CD14-positive monocyte (primary cell): ENCODE measurements around the gene MAB21L3. TPM values are rescaled to one million over a fixed set of nuclear protein-coding genes. Genes with fewer than 3 reads are reported as not detected.

Source experiments
- DNase-seq, 3 donors: peaks; one replicate each; pipeline ENCODE4 v3.0.0-alpha.2; 2011 to 2022
- H2AFZ ChIP-seq: 2 replicates; pipeline ENCODE4 v1.6.0; 2012; ENCODE audit warnings: mild to moderate bottlenecking, low read depth, low read length, inconsistent platforms; ENCODE audit not compliant: insufficient read depth, poor library complexity, severe bottlenecking
- H3K27ac ChIP-seq, 2 donors: 1 replicate in 1 of 2; 2 replicates in 1 of 2; pipeline ENCODE4 v1.5.1; 2012 to 2013; ENCODE audit warnings: low read length in 2 of 2, control low read depth in 1 of 2, inconsistent platforms in 1 of 2, low read depth in 1 of 2, mild to moderate bottlenecking in 1 of 2
- H3K27me3 ChIP-seq, 2 donors: one replicate each; pipeline versions ENCODE4 v1.6.0 to v1.6.1; 2011 to 2013; ENCODE audit warnings: low read length in 2 of 2; ENCODE audit not compliant: control insufficient read depth in 2 of 2, insufficient read depth in 2 of 2
- H3K36me3 ChIP-seq, 2 donors: replicated peaks in 1 of 2; 1 replicate in 1 of 2; 2 replicates in 1 of 2; pipeline versions ENCODE4 v1.5.1 to v1.6.1; 2012 to 2013; ENCODE audit warnings: low read length in 2 of 2, control low read depth in 1 of 2, inconsistent platforms in 1 of 2, mild to moderate bottlenecking in 1 of 2; ENCODE audit not compliant: insufficient read depth in 2 of 2, control insufficient read depth in 1 of 2
- H3K4me1 ChIP-seq, 2 donors: 1 replicate in 1 of 2; 2 replicates in 1 of 2; pipeline versions ENCODE4 v1.5.1 to v1.6.1; 2012 to 2013; ENCODE audit warnings: low read length in 2 of 2, control low read depth in 1 of 2, inconsistent platforms in 1 of 2, mild to moderate bottlenecking in 1 of 2, moderate library complexity in 1 of 2; ENCODE audit not compliant: insufficient read depth in 2 of 2, control insufficient read depth in 1 of 2
- H3K4me2 ChIP-seq: replicated peaks from 2 replicates; pipeline ENCODE3; 2012; ENCODE audit warnings: low read length, moderate library complexity, mild to moderate bottlenecking; ENCODE audit not compliant: poor library complexity, severe bottlenecking; ENCODE audit errors: extremely low read depth
- H3K4me3 ChIP-seq, 3 experiments: fragments of 200-600 bp in 1 of 3; sonication (generic) in 1 of 3; replicated peaks in 1 of 3; 1 replicate in 2 of 3; 2 replicates in 1 of 3; pipeline ENCODE4 v1.5.1; 2011 to 2013; ENCODE audit warnings: low read length in 3 of 3, mild to moderate bottlenecking in 3 of 3, control low read depth in 2 of 3, low read depth in 2 of 3, inconsistent platforms in 1 of 3, moderate library complexity in 1 of 3
- H3K79me2 ChIP-seq: 2 replicates; pipeline ENCODE4 v1.6.0; 2012; ENCODE audit warnings: mild to moderate bottlenecking, control low read depth, inconsistent platforms, low read length, moderate library complexity; ENCODE audit not compliant: insufficient read depth
- H3K9ac ChIP-seq: 2 replicates; pipeline ENCODE4 v1.6.0; 2017; ENCODE audit warnings: low read length, mild to moderate bottlenecking; ENCODE audit not compliant: insufficient read depth, poor library complexity, severe bottlenecking
- H3K9me3 ChIP-seq, 2 donors: replicated peaks in 1 of 2; 1 replicate in 1 of 2; 2 replicates in 1 of 2; pipeline versions ENCODE4 v1.5.1 to v1.6.1; 2012 to 2013; ENCODE audit warnings: low read length in 2 of 2, control low read depth in 1 of 2; ENCODE audit not compliant: control insufficient read depth in 1 of 2, insufficient read depth in 1 of 2
- H4K20me1 ChIP-seq: 2 replicates; pipeline ENCODE4 v1.6.0; 2012; ENCODE audit warnings: mild to moderate bottlenecking, low read length, control low read depth, moderate library complexity; ENCODE audit not compliant: insufficient read depth
- H3K27ac Mint-ChIP-seq, 7 donors: one replicate each; pipeline ENCODE4 v1.8.0; 2020; ENCODE audit warnings: mild to moderate bottlenecking in 7 of 7, mixed read lengths in 7 of 7, moderate library complexity in 6 of 7, inconsistent platforms in 2 of 7
- H3K27me3 Mint-ChIP-seq, 3 donors: one replicate each; pipeline ENCODE4 v1.8.0; 2021 to 2022; ENCODE audit warnings: low read depth in 3 of 3, mild to moderate bottlenecking in 3 of 3, mixed read lengths in 3 of 3, moderate library complexity in 3 of 3, inconsistent platforms in 1 of 3
- H3K36me3 Mint-ChIP-seq, 2 donors: one replicate each; pipeline ENCODE4 v1.8.0; 2020; ENCODE audit warnings: mixed read lengths in 2 of 2, inconsistent platforms in 1 of 2, mild to moderate bottlenecking in 1 of 2
- H3K4me1 Mint-ChIP-seq: one replicate; pipeline ENCODE4 v1.8.0; 2020; ENCODE audit warnings: mild to moderate bottlenecking, mixed read lengths
- H3K4me3 Mint-ChIP-seq, 2 donors: one replicate each; pipeline ENCODE4 v1.8.0; 2020; ENCODE audit warnings: mild to moderate bottlenecking in 2 of 2, mixed read lengths in 2 of 2, moderate library complexity in 1 of 2
- H3K9me3 Mint-ChIP-seq, 7 donors: one replicate each; pipeline ENCODE4 v1.8.0; 2020 to 2022; ENCODE audit warnings: mixed read lengths in 7 of 7, mild to moderate bottlenecking in 6 of 7, moderate library complexity in 6 of 7, inconsistent platforms in 2 of 7
- CTCF ChIP-seq: fragments of 200-600 bp; IDR thresholded peaks from one replicate; pipeline ENCODE4 v1.8.0; 2022; ENCODE audit warnings: antibody characterized with exemption, mild to moderate bottlenecking
- WGBS: methylation state at CpG from one replicate; pipeline ENCODE4 v1.1.5; 2013; ENCODE audit warnings: missing lambda C conversion rate; ENCODE audit not compliant: insufficient coverage; 5-methylcytosine and 5-hydroxymethylcytosine counted together
- intact Hi-C, 2 donors: fragments of 100-400 bp; cut with micrococcal nuclease; formaldehyde crosslinking; loops; one replicate each; pipeline versions ENCODE4 v1.15.0 to v1.15.1; 2023
- polyA plus RNA-seq, 3 donors: library from polyadenylated mRNA; depleted of rRNA in 1 of 3; unstranded in 2 of 3; stranded (reverse) in 1 of 3; fragments of 300-500 nt in 2 of 3; fragments of >200 nt in 1 of 3; fragmentation: Illumina TruSeq in 2 of 3; gene quantifications; 1 replicate in 2 of 3; 2 replicates in 1 of 3; pipeline ENCODE4 v1.2.3, GENCODE V29; 2012 to 2021

MAB21L3 gene
- polyA plus RNA-seq, 3 donors, result 0.44 TPM; not detected in 2

GRCh38 chr1:116089870-116090269 is 21.3 kb upstream of the MAB21L3 start:
- Histone ChIP-seq H3K27ac (no peak overlapping the region), H3K79me2 (no peaks in the 10 kb centered on the region), H4K20me1 (no peaks in the 10 kb centered on the region), H3K9me3 (peaks cover 4 to 19% of the 10 kb centered on the region in 2 donors), H3K36me3 (peaks cover 42 to 77% of the 10 kb centered on the region in 2 donors), H3K4me2 (no peak overlapping the region), H3K4me3 (no peak overlapping the region), H3K9ac (no peak overlapping the region), H2AFZ (no peak overlapping the region), H3K27me3 (no peaks in the 10 kb centered on the region), H3K4me1 (no peaks in the 10 kb centered on the region)
- H3K27ac Mint-ChIP-seq, result no peak overlapping the region
- H3K36me3 Mint-ChIP-seq, result peaks cover 71 to 89% of the 10 kb centered on the region in 2 donors
- H3K4me3 Mint-ChIP-seq, result no peak overlapping the region
- intact Hi-C loops, result no loop called here
- no peak for DNase-seq
- no CpG with 5 or more reads among the region's 1 CpG for WGBS
- peaks cover 2% of the 10 kb centered on the region for H3K4me1 Mint-ChIP-seq
- no peaks in the 10 kb centered on the region for H3K27me3 Mint-ChIP-seq
- peaks cover 12 to 34% (median 26%) of the 10 kb centered on the region in 7 donors for H3K9me3 Mint-ChIP-seq
- no peak for TF ChIP-seq CTCF

- Histone ChIP-seq H3K36me3 (peaks cover 41 to 80% of the 10 kb centered on the region in 2 donors), H3K9me3 (peaks cover 4 to 19% of the 10 kb centered on the region in 2 donors), H4K20me1 (no peaks in the 10 kb centered on the region), H3K9ac (no peak overlapping the region), H3K27ac (no peak overlapping the region), H3K27me3 (no peaks in the 10 kb centered on the region), H2AFZ (no peak overlapping the region), H3K4me3 (no peak overlapping the region), H3K79me2 (no peaks in the 10 kb centered on the region), H3K4me2 (no peak overlapping the region), H3K4me1 (no peaks in the 10 kb centered on the region)
- TF ChIP-seq CTCF, result no peak
- Mint-ChIP-seq H3K27ac (no peak overlapping the region), H3K27me3 (no peaks in the 10 kb centered on the region), H3K4me3 (no peak overlapping the region), H3K9me3 (peaks cover 12 to 39% (median 29%) of the 10 kb centered on the region in 7 donors), H3K4me1 (peaks cover 2% of the 10 kb centered on the region), H3K36me3 (peaks cover 67 to 92% of the 10 kb centered on the region in 2 donors)
- DNase-seq, result no peak
- intact Hi-C loops, result no loop called here
- no CpG with 5 or more reads among the region's 1 CpG for WGBS
Observed at GRCh38 chr1:116091083-116091482, 20.1 kb upstream of the MAB21L3 start.
